PC-3 (cell line): ENCODE results near the gene ITPR3.

Source experiments
- EZH2 ChIP-seq: fragments of 300-600 bp; sonication (generic); IDR thresholded peaks from one replicate; pipeline ENCODE4 v1.6.1; 2017; ENCODE audit warnings: antibody characterized with exemption, mild to moderate bottlenecking, low read length; ENCODE audit not compliant: unreplicated experiment
- EZH2phosphoT487 ChIP-seq: fragments of 300-600 bp; sonication (generic); IDR thresholded peaks from 2 replicates; pipeline ENCODE4 v1.6.1; 2018; ENCODE audit warnings: mild to moderate bottlenecking, antibody characterized with exemption, low read length, borderline replicate concordance
- TF ChIP-seq, protein P1 (sequence below): fragments of 300-600 bp; sonication (generic); conservative IDR thresholded peaks from 2 replicates; pipeline ENCODE4 v1.5.1; 2017; ENCODE audit warnings: antibody characterized with exemption, low read depth, mild to moderate bottlenecking, low read length

GRCh38 chr6:33671744-33672072 is 50.6 kb downstream of the ITPR3 start:
- TF ChIP-seq, protein P1, sequence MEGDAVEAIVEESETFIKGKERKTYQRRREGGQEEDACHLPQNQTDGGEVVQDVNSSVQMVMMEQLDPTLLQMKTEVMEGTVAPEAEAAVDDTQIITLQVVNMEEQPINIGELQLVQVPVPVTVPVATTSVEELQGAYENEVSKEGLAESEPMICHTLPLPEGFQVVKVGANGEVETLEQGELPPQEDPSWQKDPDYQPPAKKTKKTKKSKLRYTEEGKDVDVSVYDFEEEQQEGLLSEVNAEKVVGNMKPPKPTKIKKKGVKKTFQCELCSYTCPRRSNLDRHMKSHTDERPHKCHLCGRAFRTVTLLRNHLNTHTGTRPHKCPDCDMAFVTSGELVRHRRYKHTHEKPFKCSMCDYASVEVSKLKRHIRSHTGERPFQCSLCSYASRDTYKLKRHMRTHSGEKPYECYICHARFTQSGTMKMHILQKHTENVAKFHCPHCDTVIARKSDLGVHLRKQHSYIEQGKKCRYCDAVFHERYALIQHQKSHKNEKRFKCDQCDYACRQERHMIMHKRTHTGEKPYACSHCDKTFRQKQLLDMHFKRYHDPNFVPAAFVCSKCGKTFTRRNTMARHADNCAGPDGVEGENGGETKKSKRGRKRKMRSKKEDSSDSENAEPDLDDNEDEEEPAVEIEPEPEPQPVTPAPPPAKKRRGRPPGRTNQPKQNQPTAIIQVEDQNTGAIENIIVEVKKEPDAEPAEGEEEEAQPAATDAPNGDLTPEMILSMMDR: no peak
- no peak for TF ChIP-seq EZH2phosphoT487
- TF ChIP-seq EZH2: no peak
